GM21619 (cell line): ENCODE results near the gene NDUFB7.
"Not testable (repeated sequence)": the region's sequence is repeated elsewhere in the genome, so short reads cannot be mapped to it uniquely, and the experiment has no call there.

Experiments
- ATAC-seq: cut with Tn5 transposase; IDR thresholded peaks from one replicate; pipeline ENCODE4 v1.9.1; 2021; ENCODE audit not compliant: unreplicated experiment

Gene NDUFB7

GRCh38 chr19:14571695-14572490, at the start of gene NDUFB7:
Gene NDUFB7, minus strand, starts transcription at chr19:14572066. Its CDS starts 66 bp downstream, at chr19:14572000.
- peak; percentile 76 for ATAC-seq

GRCh38 chr19:14619404-14619803, 47.5 kb upstream of the NDUFB7 start:
- no peak for ATAC-seq

DNA sequence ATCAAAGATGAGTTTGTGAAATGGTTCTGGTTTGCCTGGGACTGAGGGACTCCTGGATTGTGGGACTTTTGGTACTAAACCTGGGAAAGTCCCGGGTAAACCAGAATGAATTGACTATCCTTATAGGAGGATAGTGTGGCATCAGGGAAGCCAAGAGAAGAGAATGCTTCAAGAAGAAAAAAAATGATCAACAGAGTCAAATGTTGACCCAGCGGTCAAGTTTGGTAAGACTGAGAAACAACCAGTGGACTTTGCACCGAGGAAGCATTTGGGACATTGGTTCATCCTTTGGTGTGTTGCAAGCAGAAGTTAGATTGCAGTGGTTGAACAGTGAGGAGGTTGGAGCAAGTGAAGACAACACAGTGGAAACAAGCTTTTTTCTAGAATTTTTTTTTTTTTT, 44.5 kb upstream of the NDUFB7 start:
- no peak for ATAC-seq

DNA sequence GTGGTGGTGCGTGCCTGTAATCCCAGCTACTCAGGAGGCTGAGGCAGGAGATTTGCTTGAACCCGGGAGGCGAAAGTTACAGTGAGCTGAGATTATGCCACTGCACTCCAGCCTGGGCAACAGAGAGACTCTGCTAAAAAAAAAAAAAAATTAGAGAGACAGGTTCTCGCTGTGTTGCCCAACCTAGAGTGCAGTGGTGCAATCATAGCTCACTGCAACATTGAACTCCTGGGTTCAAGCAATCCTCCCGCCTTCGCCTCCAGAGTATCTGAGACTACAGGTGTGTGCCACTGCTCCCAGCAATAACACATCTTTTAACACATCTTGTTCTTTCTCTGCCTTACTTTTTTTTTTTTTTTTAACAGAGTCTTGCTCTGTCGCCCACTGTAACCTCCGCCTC, 43.8 kb upstream of the NDUFB7 start:
- no peak for ATAC-seq

DNA sequence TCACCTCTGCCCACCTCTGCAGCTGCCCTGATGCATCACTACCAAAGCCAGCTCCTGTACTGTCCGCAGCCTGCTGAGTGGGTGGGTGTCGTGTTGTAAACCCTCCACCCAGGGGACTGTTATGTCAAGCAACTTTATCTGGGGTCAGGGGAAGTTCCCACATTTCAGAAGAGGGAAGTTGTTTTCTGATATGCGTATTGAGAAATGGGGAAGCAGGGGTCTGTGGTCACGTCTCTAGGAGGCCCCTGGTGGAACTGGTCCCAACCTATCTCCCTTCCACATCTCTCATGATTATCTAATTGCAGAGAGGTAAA, 42.2 kb upstream of the NDUFB7 start:
- ATAC-seq = no peak

DNA sequence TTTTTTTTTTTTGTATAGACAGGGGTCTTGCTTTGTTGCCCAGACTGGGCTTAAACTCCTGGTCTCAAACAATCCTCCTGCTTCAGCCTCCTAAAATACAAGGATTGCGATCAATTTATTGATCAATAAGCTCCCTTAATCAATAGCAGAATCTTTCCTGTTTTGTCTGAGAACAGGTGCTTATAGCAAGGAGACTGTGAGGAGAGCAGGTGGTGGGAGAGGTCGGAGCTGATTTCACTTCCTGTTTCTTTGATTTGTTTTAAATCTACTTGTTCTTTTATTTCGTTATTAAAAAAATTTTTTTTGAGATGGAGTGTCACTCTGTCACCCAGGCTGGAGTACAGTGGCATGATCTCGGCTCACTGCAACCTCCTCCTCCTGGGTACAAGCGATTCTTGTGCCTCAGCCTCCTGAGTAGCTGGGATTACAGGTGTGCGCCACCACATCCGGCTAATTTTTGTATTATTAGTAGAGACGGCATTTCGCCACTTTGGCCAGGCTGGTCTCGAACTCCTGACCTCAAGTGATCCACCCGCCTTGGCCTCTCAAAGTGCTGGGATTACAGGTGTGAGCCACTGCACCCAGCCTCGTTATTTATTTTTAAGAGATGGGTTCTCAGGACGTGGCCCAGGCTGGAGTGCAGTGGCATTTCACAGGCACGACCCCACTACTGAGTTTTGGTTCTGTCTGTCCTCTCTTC, 41.7 kb upstream of the NDUFB7 start:
- ATAC-seq = not testable (repeated sequence)

DNA sequence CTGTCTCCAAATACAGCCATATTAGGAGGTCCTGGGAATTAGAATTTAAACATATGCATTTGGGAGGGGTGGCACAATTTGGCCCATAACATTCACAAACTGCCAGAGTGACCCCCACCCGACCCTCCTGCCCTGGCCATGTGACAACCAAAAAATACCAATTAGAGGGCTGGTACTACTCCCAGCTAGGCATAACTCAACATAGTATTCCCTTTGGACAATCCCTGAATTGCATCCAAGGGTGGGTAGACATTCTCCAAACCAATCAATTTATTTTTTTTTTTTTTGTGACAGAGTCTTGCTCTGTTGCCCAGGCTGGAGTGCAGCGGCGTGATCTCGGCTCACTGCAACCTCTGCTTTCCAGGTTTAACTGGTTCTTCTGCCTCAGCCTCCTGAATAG, 40.8 kb upstream of the NDUFB7 start:
- no peak for ATAC-seq

- ATAC-seq = not testable (repeated sequence)
Measured at GRCh38 chr19:14612242-14612641, 40.4 kb upstream of the NDUFB7 start.

GRCh38 chr19:14611051-14611450, 39.2 kb upstream of the NDUFB7 start:
- no peak for ATAC-seq

GRCh38 chr19:14606627-14607026, 34.8 kb upstream of the NDUFB7 start:
- ATAC-seq = no peak

- ATAC-seq = peak; percentile 70
Measured at GRCh38 chr19:14603990-14604387, 32.1 kb upstream of the NDUFB7 start.

- no peak for ATAC-seq
Measured at GRCh38 chr19:14599548-14600147, 27.8 kb upstream of the NDUFB7 start.

DNA sequence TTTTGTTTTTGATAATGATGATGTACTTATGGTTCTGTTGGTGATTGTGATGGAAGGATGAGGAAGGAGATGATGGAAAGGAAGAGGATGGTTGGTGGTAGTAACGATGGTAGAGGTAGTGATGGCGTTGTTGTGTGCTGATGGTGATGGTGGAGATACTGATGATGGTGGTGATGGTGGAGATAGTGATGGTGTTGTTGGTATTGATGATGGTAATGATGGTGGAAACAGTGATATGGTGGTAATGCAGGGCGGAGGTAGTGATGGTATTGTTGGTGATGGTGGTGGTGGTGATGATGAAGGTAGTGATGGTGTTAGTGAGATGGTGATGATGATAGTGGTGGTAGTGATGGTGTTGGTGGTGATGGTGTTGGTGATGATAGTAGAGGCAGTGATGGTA, 23.7 kb upstream of the NDUFB7 start:
- ATAC-seq = no peak

DNA sequence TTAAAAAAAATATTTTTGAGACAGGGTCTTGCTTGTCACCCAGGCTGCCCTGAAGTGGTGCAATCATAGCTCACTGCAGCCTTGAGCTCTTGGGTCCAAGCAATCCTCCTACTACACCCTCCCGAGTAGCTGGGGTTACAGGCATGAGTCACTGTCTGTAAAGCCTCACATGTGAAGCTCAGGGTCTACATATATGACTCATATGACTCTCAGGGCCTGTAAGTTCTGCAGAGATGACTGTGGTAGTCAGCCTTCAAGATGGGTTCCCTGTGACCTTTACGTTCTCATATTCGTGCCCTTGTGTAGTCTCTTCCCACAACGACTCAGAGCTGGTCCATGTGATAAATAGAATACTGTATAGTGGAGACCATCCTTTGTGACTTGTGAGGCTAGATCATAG, 17.6 kb upstream of the NDUFB7 start:
- not testable (repeated sequence) for ATAC-seq

- ATAC-seq = peak; percentile 56
Measured at GRCh38 chr19:14585187-14585586, 13.3 kb upstream of the NDUFB7 start.

DNA sequence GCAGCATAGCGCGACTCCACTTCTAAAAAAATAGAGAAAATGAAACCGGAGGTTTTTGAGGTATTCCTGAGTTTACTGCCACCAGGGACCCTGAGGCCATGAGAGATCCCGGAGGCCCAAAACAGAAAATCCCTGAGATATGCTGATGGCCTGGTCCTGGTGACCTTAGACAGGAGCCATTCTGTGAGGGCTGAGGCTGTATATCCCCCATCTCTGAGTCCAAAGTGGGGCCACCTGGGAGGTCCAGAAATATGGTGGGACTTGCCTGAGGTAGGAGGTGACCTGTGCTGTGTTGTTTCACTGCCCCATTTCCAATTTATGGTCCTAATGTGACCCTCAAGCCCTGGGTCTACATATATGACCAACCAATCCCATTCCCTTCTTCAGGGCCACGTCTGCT, 12.5 kb upstream of the NDUFB7 start:
- not testable (repeated sequence) for ATAC-seq

GRCh38 chr19:14582894-14583340, 11.1 kb upstream of the NDUFB7 start, which contains the start of gene CLEC17A:
Gene CLEC17A, plus strand, starts transcription at chr19:14583084. Its CDS starts 77 bp downstream, at chr19:14583161.
- no peak for ATAC-seq

GRCh38 chr19:14580623-14581237, 8.9 kb upstream of the NDUFB7 start:
- no peak for ATAC-seq

DNA sequence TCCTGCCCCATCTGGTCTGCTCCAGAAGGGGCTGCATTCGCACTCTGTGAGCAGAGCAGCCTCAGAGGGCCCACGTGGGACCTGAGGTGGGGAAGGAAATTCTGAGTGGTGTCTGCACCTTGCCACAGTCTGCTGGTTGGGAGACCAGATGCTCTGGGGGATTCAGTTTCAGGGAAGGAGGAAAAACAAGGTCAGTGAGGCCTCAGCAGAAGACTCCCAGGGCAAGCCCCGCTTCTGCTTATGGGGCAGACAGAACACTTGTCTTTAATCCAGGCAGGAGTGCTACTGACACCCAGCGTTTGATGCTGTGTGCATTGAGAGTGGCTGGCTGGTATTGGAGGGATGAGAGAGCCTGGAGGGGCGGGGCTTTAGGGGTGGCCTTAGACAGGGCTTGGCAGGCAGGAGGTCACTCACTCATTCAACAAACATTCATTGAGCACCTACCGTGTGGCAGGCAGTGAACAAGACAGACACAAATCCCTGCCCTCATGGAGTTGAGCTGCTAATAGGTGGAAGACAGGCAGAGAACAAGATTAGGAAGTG, 6.1 kb upstream of the NDUFB7 start:
- no peak for ATAC-seq

DNA sequence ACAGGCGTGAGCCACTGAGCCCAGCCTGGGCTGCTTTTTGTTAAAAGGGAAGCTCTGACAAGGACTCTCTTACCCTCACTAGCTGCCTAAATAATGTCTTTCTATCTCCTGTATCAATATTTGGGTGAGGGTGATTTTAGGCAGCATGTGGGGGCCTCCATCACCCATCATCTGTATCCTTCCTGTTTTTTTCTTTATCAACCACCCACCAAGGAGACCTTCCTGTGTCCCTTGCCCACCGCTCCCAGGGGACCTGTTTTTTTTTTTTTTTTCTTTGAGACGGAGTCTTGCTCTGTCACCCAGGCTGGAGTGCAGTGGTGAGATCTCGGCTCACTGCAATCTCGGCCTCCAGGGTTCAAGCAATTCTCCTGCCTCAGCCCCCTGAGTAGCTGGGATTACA, 5.4 kb upstream of the NDUFB7 start:
- ATAC-seq = no peak

- no peak for ATAC-seq
Measured at GRCh38 chr19:14576363-14576762, 4.5 kb upstream of the NDUFB7 start.
